Measurements from ENCODE around the gene SLAMF8. TPM values are rescaled to one million over a fixed set of nuclear protein-coding genes. Genes with fewer than 3 reads are reported as not detected.

Gene SLAMF8
- total RNA-seq, 1 experiment from 2014 or later = not detected

DNA sequence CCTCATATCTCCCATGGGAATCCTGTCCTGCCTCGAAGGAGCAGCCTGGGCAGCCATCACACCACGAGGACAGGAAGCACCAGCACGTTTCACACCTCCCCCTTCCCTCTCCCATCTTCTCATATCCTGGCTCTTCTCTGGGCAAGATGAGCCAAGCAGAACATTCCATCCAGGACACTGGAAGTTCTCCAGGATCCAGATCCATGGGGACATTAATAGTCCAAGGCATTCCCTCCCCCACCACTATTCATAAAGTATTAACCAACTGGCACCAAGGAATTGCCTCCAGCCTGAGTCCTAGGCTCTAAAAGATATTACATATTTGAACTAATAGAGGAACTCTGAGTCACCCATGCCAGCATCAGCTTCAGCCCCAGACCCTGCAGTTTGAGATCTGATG is 8.7 kb downstream of the SLAMF8 start:
- no peaks in the 10 kb centered on the region for H3K9me3 Mint-ChIP-seq
- DNase-seq (ENCODE audit: low spot score) = no peak
- no peak overlapping the region for H3K27ac Mint-ChIP-seq
- H3K4me3 Mint-ChIP-seq = no peak overlapping the region
- peaks cover 8% of the 10 kb centered on the region for H3K4me1 Mint-ChIP-seq
- peaks cover 16% of the 10 kb centered on the region for H3K27me3 Mint-ChIP-seq (ENCODE audit: low read depth)
- ChIA-PET CTCF (no interaction called here), POLR2A (no interaction called here)
- TF ChIP-seq, protein P1, sequence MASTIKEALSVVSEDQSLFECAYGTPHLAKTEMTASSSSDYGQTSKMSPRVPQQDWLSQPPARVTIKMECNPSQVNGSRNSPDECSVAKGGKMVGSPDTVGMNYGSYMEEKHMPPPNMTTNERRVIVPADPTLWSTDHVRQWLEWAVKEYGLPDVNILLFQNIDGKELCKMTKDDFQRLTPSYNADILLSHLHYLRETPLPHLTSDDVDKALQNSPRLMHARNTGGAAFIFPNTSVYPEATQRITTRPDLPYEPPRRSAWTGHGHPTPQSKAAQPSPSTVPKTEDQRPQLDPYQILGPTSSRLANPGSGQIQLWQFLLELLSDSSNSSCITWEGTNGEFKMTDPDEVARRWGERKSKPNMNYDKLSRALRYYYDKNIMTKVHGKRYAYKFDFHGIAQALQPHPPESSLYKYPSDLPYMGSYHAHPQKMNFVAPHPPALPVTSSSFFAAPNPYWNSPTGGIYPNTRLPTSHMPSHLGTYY (CRISPR knock-in tag; IDR thresholded peaks at IDR 0.05) = no peak
- TF ChIP-seq FOXP1 (CRISPR knock-in tag; IDR thresholded peaks at IDR 0.05; ENCODE audit: borderline replicate concordance) = no peak
- TF ChIP-seq, protein P2, sequence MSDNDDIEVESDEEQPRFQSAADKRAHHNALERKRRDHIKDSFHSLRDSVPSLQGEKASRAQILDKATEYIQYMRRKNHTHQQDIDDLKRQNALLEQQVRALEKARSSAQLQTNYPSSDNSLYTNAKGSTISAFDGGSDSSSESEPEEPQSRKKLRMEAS (CRISPR knock-in tag; IDR thresholded peaks at IDR 0.05) = no peak
- no peak for TF ChIP-seq ZBTB43 (CRISPR knock-in tag; IDR thresholded peaks at IDR 0.05)
- ATAC-seq = no peak
- H3K36me3 Mint-ChIP-seq = no peaks in the 10 kb centered on the region

GRCh38 chr1:159835862-159836525 is 9.3 kb downstream of the SLAMF8 start:
- Mint-ChIP-seq H3K9me3 (no peaks in the 10 kb centered on the region), H3K27ac (no peak overlapping the region), H3K36me3 (no peaks in the 10 kb centered on the region), H3K4me3 (no peak overlapping the region), H3K27me3 (ENCODE audit: low read depth) (peaks cover 16% of the 10 kb centered on the region), H3K4me1 (peaks cover 8% of the 10 kb centered on the region)
- DNase-seq (ENCODE audit: low spot score) (no peak), ATAC-seq (peak; percentile 26; the same call in 1 of the 2 replicates)
- CTCF ChIA-PET = interaction anchor here (0.6 to 1.3 kb wide), 5 partner anchors 32 to 171 kb away, joined by 3 to 12 read pairs (median 4); no protein-coding TSS in a partner anchor
- POLR2A ChIA-PET = no interaction called here
- TF ChIP-seq PREB (CRISPR knock-in tag; IDR thresholded peaks at IDR 0.05; ENCODE audit: borderline replicate concordance) = no peak
- TF ChIP-seq IRF2 (CRISPR knock-in tag; IDR thresholded peaks at IDR 0.05; ENCODE audit: borderline replicate concordance, low read depth) = no peak
- no peak for TF ChIP-seq RORB (CRISPR knock-in tag; IDR thresholded peaks at IDR 0.05)
- TF ChIP-seq ZNF281 (CRISPR knock-in tag; IDR thresholded peaks at IDR 0.05) = no peak
- no peak for TF ChIP-seq RELA (CRISPR knock-in tag; IDR thresholded peaks at IDR 0.05; ENCODE audit: borderline replicate concordance)
- no peak for TF ChIP-seq ETV6 (CRISPR knock-in tag; IDR thresholded peaks at IDR 0.05)
- TF ChIP-seq AFF4 (CRISPR knock-in tag; IDR thresholded peaks at IDR 0.05; ENCODE audit: borderline replicate concordance) = no peak
- TF ChIP-seq ZBTB21 (CRISPR knock-in tag; IDR thresholded peaks at IDR 0.05; ENCODE audit: borderline replicate concordance) = no peak
- no peak for TF ChIP-seq ESRRA (CRISPR knock-in tag; IDR thresholded peaks at IDR 0.05; ENCODE audit: borderline replicate concordance)
- no peak for TF ChIP-seq ZSCAN18 (CRISPR knock-in tag; IDR thresholded peaks at IDR 0.05)
- no peak for TF ChIP-seq NFATC4 (CRISPR knock-in tag; IDR thresholded peaks at IDR 0.05)
- no peak for TF ChIP-seq STAT6 (CRISPR knock-in tag; conservative IDR thresholded peaks at IDR 0.05; ENCODE audit: low read depth)
- no peak for TF ChIP-seq ZNF263 (CRISPR knock-in tag; IDR thresholded peaks at IDR 0.05; ENCODE audit: low read depth)
- no peak for TF ChIP-seq NR2C2 (CRISPR knock-in tag; IDR thresholded peaks at IDR 0.05)
- no peak for TF ChIP-seq JUN (CRISPR knock-in tag; IDR thresholded peaks at IDR 0.05)
